Limb (tissue), 2 donors: ENCODE results near the gene PTPN1.
"Not testable (repeated sequence)": the region's sequence is repeated elsewhere in the genome, so short reads cannot be mapped to it uniquely, and the experiment has no call there.

Experiments used
- DNase-seq, 2 donors: peaks; one replicate each; pipeline ENCODE4 v3.0.0-alpha.2; 2016; ENCODE audit errors: extremely low spot score in 2 of 2

Gene PTPN1

GRCh38 chr20:50590348-50590664 lies 80.1 kb downstream of the PTPN1 start:
- no peak for DNase-seq

- DNase-seq: no peak
Observed at GRCh38 chr20:50591233-50591852, 81.2 kb downstream of the PTPN1 start.

- no peak for DNase-seq
Observed at GRCh38 chr20:50592282-50593004, 82.3 kb downstream of the PTPN1 start.

- DNase-seq: no peak
Observed at GRCh38 chr20:50593005-50593335, 82.8 kb downstream of the PTPN1 start.

GRCh38 chr20:50594231-50594590 lies 84.0 kb downstream of the PTPN1 start:
- no peak for DNase-seq

- DNase-seq: no peak
Observed at GRCh38 chr20:50594591-50595432, 84.6 kb downstream of the PTPN1 start.

GRCh38 chr20:50595433-50595895 lies 85.3 kb downstream of the PTPN1 start:
- peak in 1 of 2 donors; percentile 7 for DNase-seq

GRCh38 chr20:50595988-50596693 lies 86.0 kb downstream of the PTPN1 start:
- DNase-seq: no peak

GRCh38 chr20:50596694-50597021 lies 86.5 kb downstream of the PTPN1 start:
- DNase-seq: no peak

- DNase-seq: no peak
Observed at GRCh38 chr20:50597406-50597969, 87.3 kb downstream of the PTPN1 start.

- DNase-seq: no peak
Observed at GRCh38 chr20:50598074-50598473, 87.9 kb downstream of the PTPN1 start.

- DNase-seq: not testable (repeated sequence)
Observed at GRCh38 chr20:50598768-50599167, 88.6 kb downstream of the PTPN1 start.

GRCh38 chr20:50600281-50600895 lies 90.2 kb downstream of the PTPN1 start:
- DNase-seq: no peak

GRCh38 chr20:50601511-50602431 lies 91.6 kb downstream of the PTPN1 start:
- no peak for DNase-seq

- no peak for DNase-seq
Observed at GRCh38 chr20:50602432-50603088, 92.4 kb downstream of the PTPN1 start.

- DNase-seq: no peak
Observed at GRCh38 chr20:50604451-50604850, 94.3 kb downstream of the PTPN1 start.

- no peak for DNase-seq
Observed at GRCh38 chr20:50605136-50605535, 95.0 kb downstream of the PTPN1 start.

- no peak for DNase-seq
Observed at GRCh38 chr20:50607436-50607835, 97.3 kb downstream of the PTPN1 start.

GRCh38 chr20:50607850-50608749 lies 97.9 kb downstream of the PTPN1 start:
- DNase-seq: no peak
